Trophoblast cell (in vitro differentiated cells and primary cell): ENCODE results near the gene HOMER2.
"Not testable (repeated sequence)": the region's sequence is repeated elsewhere in the genome, so short reads cannot be mapped to it uniquely, and the experiment has no call there.

Experiments
- DNase-seq, 2 donors: peaks; one replicate each; pipeline ENCODE4 v3.0.0-alpha.2; 2016
- H2AFZ ChIP-seq: 2 replicates; pipeline ENCODE4 v1.6.1; 2013; ENCODE audit warnings: low read length, moderate library complexity, mild to moderate bottlenecking; ENCODE audit not compliant: insufficient read depth, poor library complexity
- H2AK5ac ChIP-seq: 2 replicates; pipeline ENCODE4 v1.6.1; 2013; ENCODE audit warnings: mild to moderate bottlenecking, low read length
- H2BK120ac ChIP-seq: 2 replicates; pipeline ENCODE4 v1.6.1; 2013; ENCODE audit warnings: low read length, mild to moderate bottlenecking, moderate library complexity; ENCODE audit not compliant: insufficient read depth, poor library complexity
- H2BK12ac ChIP-seq: 2 replicates; pipeline ENCODE4 v1.6.1; 2013; ENCODE audit warnings: mild to moderate bottlenecking, low read length, moderate library complexity
- H2BK5ac ChIP-seq: 2 replicates; pipeline ENCODE4 v1.6.1; 2013; ENCODE audit warnings: low read length, low read depth, moderate library complexity, mild to moderate bottlenecking; ENCODE audit not compliant: poor library complexity
- H3K14ac ChIP-seq: 2 replicates; pipeline ENCODE4 v1.6.1; 2013; ENCODE audit warnings: mild to moderate bottlenecking, low read length
- H3K18ac ChIP-seq: 2 replicates; pipeline ENCODE4 v1.6.1; 2013; ENCODE audit warnings: mild to moderate bottlenecking, low read length
- H3K23ac ChIP-seq: 2 replicates; pipeline ENCODE4 v1.6.1; 2013; ENCODE audit warnings: low read length
- H3K27ac ChIP-seq: 2 replicates; pipeline ENCODE4 v1.5.1; 2013; ENCODE audit warnings: low read depth, mild to moderate bottlenecking, inconsistent platforms, low read length, moderate library complexity
- H3K27me3 ChIP-seq: 2 replicates; pipeline ENCODE4 v1.6.1; 2013; ENCODE audit warnings: inconsistent platforms, mild to moderate bottlenecking, low read length, moderate library complexity; ENCODE audit not compliant: insufficient read depth
- H3K36me3 ChIP-seq, 2 experiments: 1 replicate in 1 of 2; 2 replicates in 1 of 2; pipeline ENCODE4 v1.6.1; 2013; ENCODE audit warnings: low read length in 2 of 2, mild to moderate bottlenecking in 2 of 2, moderate library complexity in 1 of 2; ENCODE audit not compliant: insufficient read depth in 2 of 2, control insufficient read depth in 1 of 2
- H3K4ac ChIP-seq: 2 replicates; pipeline ENCODE4 v1.6.1; 2013; ENCODE audit warnings: low read depth, mild to moderate bottlenecking, low read length, moderate library complexity
- H3K4me1 ChIP-seq, 2 experiments: 1 replicate in 1 of 2; 2 replicates in 1 of 2; pipeline ENCODE4 v1.6.1; 2013; ENCODE audit warnings: low read length in 2 of 2, mild to moderate bottlenecking in 2 of 2, moderate library complexity in 1 of 2; ENCODE audit not compliant: insufficient read depth in 2 of 2, control insufficient read depth in 1 of 2
- H3K4me2 ChIP-seq: 2 replicates; pipeline ENCODE4 v1.6.1; 2013; ENCODE audit warnings: inconsistent platforms, mild to moderate bottlenecking, low read length, moderate library complexity
- H3K4me3 ChIP-seq: 2 replicates; pipeline ENCODE4 v1.5.1; 2013; ENCODE audit warnings: mild to moderate bottlenecking, low read depth, low read length, inconsistent platforms
- H3K79me1 ChIP-seq: one replicate; pipeline ENCODE4 v1.6.1; 2013; ENCODE audit warnings: low read length
- H3K79me2 ChIP-seq: 2 replicates; pipeline ENCODE4 v1.6.1; 2013; ENCODE audit warnings: low read length, mild to moderate bottlenecking; ENCODE audit not compliant: control insufficient read depth, insufficient read depth, poor library complexity
- H3K9ac ChIP-seq: 2 replicates; pipeline ENCODE4 v1.6.1; 2013; ENCODE audit warnings: mild to moderate bottlenecking, low read length
- H3K9me3 ChIP-seq: 2 replicates; pipeline ENCODE4 v1.6.1; 2013; ENCODE audit warnings: low read depth, mild to moderate bottlenecking, control low read depth, inconsistent platforms, low read length; ENCODE audit not compliant: insufficient read depth
- H4K12ac ChIP-seq: 2 replicates; pipeline ENCODE4 v1.6.1; 2013; ENCODE audit warnings: low read depth, mild to moderate bottlenecking, low read length, moderate library complexity
- H4K8ac ChIP-seq: 2 replicates; pipeline ENCODE4 v1.6.1; 2013; ENCODE audit warnings: low read depth, mild to moderate bottlenecking, low read length, moderate library complexity
- H4K91ac ChIP-seq: one replicate; pipeline ENCODE4 v1.6.1; 2013; ENCODE audit warnings: low read depth, mild to moderate bottlenecking, low read length, moderate library complexity
- WGBS: extraction: QIAGEN DNeasy Blood & Tissue Kit; methylation state at CpG from one replicate; pipeline ENCODE4 v1.1.7; 2013; ENCODE audit warnings: missing lambda C conversion rate; ENCODE audit not compliant: insufficient read length, insufficient coverage; ENCODE audit errors: extremely low coverage; 5-methylcytosine and 5-hydroxymethylcytosine counted together

HOMER2 gene

DNA sequence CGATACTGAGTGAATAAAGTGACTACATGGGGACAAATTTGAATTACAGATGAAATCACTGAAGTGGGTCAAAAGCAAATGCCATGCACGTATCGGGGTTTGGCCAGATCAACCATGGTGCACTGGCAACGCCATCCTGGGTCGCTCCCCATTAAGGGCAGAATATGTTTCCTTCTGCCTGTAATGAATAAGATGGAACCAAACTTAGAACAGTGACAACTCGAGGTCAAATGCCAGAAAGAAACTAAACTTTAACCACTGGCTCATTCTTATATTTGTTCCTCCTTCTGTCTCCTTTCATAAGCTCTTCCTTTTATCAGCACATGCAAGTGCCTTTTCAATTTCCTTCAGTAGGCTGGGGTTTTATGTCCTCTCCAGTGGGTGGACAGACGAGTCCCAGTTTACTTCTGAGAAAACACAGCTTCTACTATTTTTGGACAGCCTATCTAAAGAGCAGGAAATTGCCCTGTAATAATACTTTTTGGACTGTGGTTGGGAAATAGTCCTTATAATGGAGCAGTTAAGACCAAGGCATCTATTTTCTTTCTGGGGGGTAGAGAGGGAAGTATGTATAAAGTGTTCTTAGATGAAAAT is 81.7 kb downstream of the HOMER2 start:
- Histone ChIP-seq H3K36me3 (no peaks in the 10 kb centered on the region), H3K9ac (no peak overlapping the region), H2BK120ac (no peak overlapping the region), H4K8ac (no peak overlapping the region), H2AFZ (no peak overlapping the region), H4K12ac (no peak overlapping the region), H2AK5ac (no peak overlapping the region), H3K27me3 (no peaks in the 10 kb centered on the region), H3K4me3 (no peak overlapping the region), H3K14ac (no peak overlapping the region), H3K18ac (no peak overlapping the region), H3K79me2 (no peaks in the 10 kb centered on the region), H3K23ac (no peak overlapping the region), H3K27ac (no peak overlapping the region), H3K79me1 (no peaks in the 10 kb centered on the region), H2BK5ac (no peak overlapping the region), H3K4me1 (no peaks in the 10 kb centered on the region), H3K4ac (no peak overlapping the region), H4K91ac (no peak overlapping the region), H2BK12ac (no peak overlapping the region), H3K4me2 (no peak overlapping the region), H3K9me3 (no peaks in the 10 kb centered on the region)
- DNase-seq, result no peak
- no CpG with 5 or more reads among the region's 7 CpGs for whole genome bisulfite sequencing

DNA sequence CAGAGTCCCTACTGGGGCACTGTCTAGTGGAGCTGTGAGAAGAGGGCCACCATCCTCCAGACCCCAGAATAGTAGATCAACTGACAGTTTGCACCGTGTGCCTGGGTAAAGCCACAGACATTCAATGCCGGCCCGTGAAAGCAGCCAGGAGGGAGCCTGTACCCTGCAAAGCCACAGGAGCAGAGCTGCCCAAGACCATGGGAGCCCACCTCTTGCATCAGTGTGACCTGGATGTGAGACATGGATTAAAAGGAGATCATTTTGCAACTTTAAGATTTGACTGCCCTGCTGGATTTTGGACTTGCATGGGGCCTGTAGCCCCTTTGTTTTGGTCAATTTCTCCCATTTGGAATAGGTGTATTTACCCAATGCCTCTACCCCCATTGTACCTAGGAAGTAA is 86.5 kb downstream of the HOMER2 start:
- not testable (repeated sequence) for H3K79me1 ChIP-seq, H2BK5ac ChIP-seq, H2BK120ac ChIP-seq, H3K4ac ChIP-seq, H3K4me3 ChIP-seq, H3K4me2 ChIP-seq, H4K12ac ChIP-seq, H3K9ac ChIP-seq, H3K14ac ChIP-seq, H4K8ac ChIP-seq, H3K9me3 ChIP-seq, H2AFZ ChIP-seq, H3K36me3 ChIP-seq, H3K23ac ChIP-seq, H3K79me2 ChIP-seq, H2AK5ac ChIP-seq, H3K4me1 ChIP-seq, H2BK12ac ChIP-seq, DNase-seq, H3K27me3 ChIP-seq, H3K18ac ChIP-seq, H3K27ac ChIP-seq, H4K91ac ChIP-seq
- no CpG with 5 or more reads among the region's 3 CpGs for WGBS

DNA sequence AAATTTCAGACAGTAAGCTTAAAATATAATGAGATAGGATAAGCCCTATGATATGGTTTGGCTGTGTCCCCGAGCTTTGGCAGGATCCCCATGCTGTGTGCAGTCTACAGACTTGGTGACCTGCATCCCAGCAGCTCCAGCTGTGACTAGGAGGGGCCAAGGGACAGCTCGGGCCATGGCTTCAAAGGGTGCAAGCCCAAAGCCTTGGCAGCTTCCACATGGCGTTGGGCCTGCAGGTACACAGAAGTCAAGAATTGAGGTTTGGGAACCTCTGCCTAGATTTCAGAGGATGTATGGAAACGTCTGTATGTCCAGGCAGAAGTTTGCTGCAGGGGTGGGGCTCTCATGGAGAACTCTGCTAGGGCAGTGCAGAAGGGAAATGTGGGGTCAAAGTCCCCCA is 86.9 kb downstream of the HOMER2 start:
- not testable (repeated sequence) for H2BK120ac ChIP-seq, H3K4me2 ChIP-seq, H4K91ac ChIP-seq, H4K12ac ChIP-seq, H3K9ac ChIP-seq, H2AFZ ChIP-seq, H3K27ac ChIP-seq, H3K36me3 ChIP-seq, H3K18ac ChIP-seq, H3K14ac ChIP-seq, H3K79me2 ChIP-seq, H3K23ac ChIP-seq, H4K8ac ChIP-seq, H3K27me3 ChIP-seq, H3K79me1 ChIP-seq, H2AK5ac ChIP-seq, H2BK12ac ChIP-seq, DNase-seq, H3K4me1 ChIP-seq, H3K4me3 ChIP-seq, H3K4ac ChIP-seq, H2BK5ac ChIP-seq, H3K9me3 ChIP-seq
- WGBS, result no CpG with 5 or more reads among the region's 4 CpGs

DNA sequence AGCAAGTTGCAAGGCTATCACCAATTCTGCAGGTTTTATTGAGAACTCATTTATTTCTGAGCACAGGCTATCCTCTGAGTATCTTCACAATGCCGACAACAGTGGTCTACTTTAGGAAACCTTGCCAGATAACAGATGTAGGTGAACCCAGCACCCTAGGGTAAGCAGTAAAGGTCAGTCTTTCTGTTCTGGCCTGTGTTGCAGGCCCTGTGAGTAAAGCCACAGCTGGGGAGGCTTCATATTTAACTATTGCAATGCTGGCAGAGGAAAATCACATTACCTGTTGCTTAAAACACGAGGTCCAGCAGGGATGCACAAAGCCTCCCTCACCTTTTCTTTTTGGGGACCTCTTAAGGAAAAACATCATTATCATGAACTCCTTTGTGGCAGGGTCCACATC is 87.6 kb downstream of the HOMER2 start:
- Histone ChIP-seq H3K27me3 (no peaks in the 10 kb centered on the region), H3K4me3 (no peak overlapping the region), H3K27ac (no peak overlapping the region), H3K14ac (no peak overlapping the region), H2AFZ (no peak overlapping the region), H2BK5ac (no peak overlapping the region), H3K9me3 (no peaks in the 10 kb centered on the region), H3K9ac (no peak overlapping the region), H3K23ac (no peak overlapping the region), H3K4me2 (no peak overlapping the region), H2BK120ac (no peak overlapping the region), H3K79me2 (no peaks in the 10 kb centered on the region), H4K12ac (no peak overlapping the region), H4K91ac (no peak overlapping the region), H2AK5ac (no peak overlapping the region), H3K36me3 (no peaks in the 10 kb centered on the region), H3K18ac (no peak overlapping the region), H3K4ac (no peak overlapping the region), H3K4me1 (no peaks in the 10 kb centered on the region), H2BK12ac (no peak overlapping the region), H3K79me1 (no peaks in the 10 kb centered on the region), H4K8ac (no peak overlapping the region)
- WGBS, result no CpG with 5 or more reads among the region's 2 CpGs
- no peak for DNase-seq
